GM12878 (cell line): ENCODE data around the gene POU2F1. TPM values are rescaled to one million over a fixed set of nuclear protein-coding genes. Genes with fewer than 3 reads are reported as not detected.

Experiments
- ATAC-seq: fragments of 200-7000 bp; cut with Tn5 transposase; 3 replicates; pipeline ENCODE4 v1.9.1; 2020; ENCODE audit warnings: mild to moderate bottlenecking, moderate library complexity
- BruUV-seq: library from RNA; stranded (reverse); fragments of 400-500 nt; replicated peaks from 2 replicates; lab custom pipeline; 2021; lab: Mats Ljungman, UMichigan
- CTCF ChIA-PET: fragments of 300-600 bp; sonication (Branson Sonifier 250); formaldehyde crosslinking; extraction: SDS; loops from one replicate; lab custom pipeline; 2021; ENCODE audit warnings: inconsistent platforms; lab: Yijun Ruan, JAX
- POLR2A ChIA-PET: fragments of 350-600 bp; formaldehyde crosslinking; extraction: SDS; loops from one replicate; lab custom pipeline; 2021; ENCODE audit warnings: inconsistent platforms; lab: Charles Lee
- RAD21 ChIA-PET: fragments of 300-600 bp; sonication (Branson Sonifier 250); formaldehyde crosslinking; loops from one replicate; lab custom pipeline; 2023; ENCODE audit warnings: antibody characterized with exemption; ENCODE audit not compliant: unreplicated experiment; lab: Charles Lee
- SMC1A ChIA-PET: fragments of 300-600 bp; sonication (Branson Sonifier 250); formaldehyde crosslinking; loops from one replicate; lab custom pipeline; 2023; ENCODE audit not compliant: unreplicated experiment, uncharacterized antibody; lab: Charles Lee
- DNase-seq: peaks from one replicate; pipeline ENCODE4 v3.0.0-alpha.2; 2011; ENCODE audit warnings: low read depth, low spot score
- FAIRE-seq: peaks from 3 replicates; lab custom pipeline; 2011; peaks lifted over from hg19 to GRCh38; lab: Jason Lieb, UNC
- H2AFZ ChIP-seq: 2 replicates; pipeline ENCODE4 v1.6.0; 2011; ENCODE audit warnings: low read depth, low read length, control low read depth; ENCODE audit not compliant: control insufficient read depth
- H3K27ac ChIP-seq: 2 replicates; pipeline ENCODE4 v1.5.1; 2011; ENCODE audit warnings: control low read depth; ENCODE audit not compliant: control insufficient read depth, insufficient read depth
- H3K27me3 ChIP-seq, 2 experiments: replicated peaks in 1 of 2; 2 replicates each; pipeline versions ENCODE4 v1.6.0 to v1.6.1; 2011; ENCODE audit warnings: low read length in 1 of 2; ENCODE audit not compliant: control insufficient read depth in 2 of 2, insufficient read depth in 2 of 2
- H3K36me3 ChIP-seq, 2 experiments: 2 replicates each; pipeline ENCODE4 v1.5.1; 2011; ENCODE audit warnings: low read length in 1 of 2; ENCODE audit not compliant: control insufficient read depth in 2 of 2, insufficient read depth in 2 of 2
- H3K4me1 ChIP-seq: 2 replicates; pipeline ENCODE4 v1.6.1; 2011; ENCODE audit warnings: mild to moderate bottlenecking, low read length, moderate library complexity, mixed read lengths; ENCODE audit not compliant: control insufficient read depth, insufficient read depth
- H3K4me2 ChIP-seq: 2 replicates; pipeline ENCODE4 v1.6.0; 2011; ENCODE audit warnings: control low read depth; ENCODE audit not compliant: control insufficient read depth, insufficient read depth
- H3K4me3 ChIP-seq: fragments of 200-600 bp; sonication (generic); 2 replicates; pipeline ENCODE4 v1.5.1; 2016
- H3K79me2 ChIP-seq: 2 replicates; pipeline ENCODE4 v1.6.0; 2011; ENCODE audit warnings: low read length; ENCODE audit not compliant: control insufficient read depth, insufficient read depth
- H3K9ac ChIP-seq: 2 replicates; pipeline ENCODE4 v1.8.0; 2011; ENCODE audit warnings: low read length, control low read depth, mixed read lengths; ENCODE audit not compliant: control insufficient read depth, insufficient read depth
- H3K9me3 ChIP-seq: replicated peaks from 3 replicates; pipeline ENCODE4 v1.5.1; 2011; ENCODE audit warnings: mild to moderate bottlenecking, low read length; ENCODE audit not compliant: control insufficient read depth, insufficient read depth
- H4K20me1 ChIP-seq: 2 replicates; pipeline ENCODE4 v1.6.0; 2011; ENCODE audit not compliant: control insufficient read depth, insufficient read depth
- CBX5 ChIP-seq: sonication (generic); IDR thresholded peaks from 2 replicates; pipeline ENCODE4 v1.6.1; 2016; ENCODE audit warnings: low read depth, moderate library complexity, mild to moderate bottlenecking, inconsistent platforms
- EP300 ChIP-seq, 2 experiments: fragments of 150-350 bp in 1 of 2; IDR thresholded peaks; 2 replicates each; pipeline ENCODE4 v1.6.1; 2011 to 2012; ENCODE audit warnings: low read depth in 2 of 2, low read length in 2 of 2, borderline replicate concordance in 1 of 2, improper control_type of control experiment in 1 of 2, inconsistent platforms in 1 of 2; ENCODE audit not compliant: control insufficient read depth in 1 of 2
- MYC ChIP-seq: IDR thresholded peaks from 2 replicates; pipeline ENCODE4 v1.6.1; 2011; ENCODE audit warnings: mild to moderate bottlenecking, low read length, moderate library complexity, inconsistent platforms; ENCODE audit not compliant: insufficient read depth, insufficient replicate concordance, insufficient read length, severe bottlenecking
- PAX8 ChIP-seq: fragments of 450-650 bp; IDR thresholded peaks from 2 replicates; pipeline ENCODE4 v1.6.1; 2017; ENCODE audit warnings: mild to moderate bottlenecking, moderate library complexity
- SPI1 ChIP-seq: IDR thresholded peaks from 2 replicates; pipeline ENCODE4 v1.6.1; 2011; ENCODE audit warnings: low read depth, mild to moderate bottlenecking, low read length, moderate library complexity, borderline replicate concordance; ENCODE audit not compliant: insufficient read depth
- YY1 ChIP-seq: IDR thresholded peaks from 2 replicates; pipeline ENCODE4 v1.6.1; 2011; ENCODE audit warnings: low read depth, mild to moderate bottlenecking, low read length
- WGBS: methylation state at CpG from one replicate; pipeline ENCODE4 v1.1.6; 2016; ENCODE audit warnings: low lambda C conversion rate; ENCODE audit not compliant: insufficient replicate concordance, insufficient coverage; ENCODE audit errors: missing lambda C conversion rate; 5-methylcytosine and 5-hydroxymethylcytosine counted together
- in situ Hi-C: fragments of 300-500 bp; cut with MboI; formaldehyde crosslinking; loops from 9 replicates; pipeline ENCODE4 v1.14.3; 2018; ENCODE audit warnings: mixed read lengths
- intact Hi-C: fragments of 100-400 bp; cut with micrococcal nuclease; formaldehyde crosslinking; loops from one replicate; pipeline ENCODE4 v1.14.2; 2022; ENCODE audit not compliant: unreplicated experiment
- polyA plus RNA-seq, 11 experiments: library from polyadenylated mRNA; depleted of rRNA in 4 of 11; unstranded in 6 of 11; stranded (reverse) in 5 of 11; fragments of >200 nt; fragmentation: Nextera tagmentation in 4 of 11; fragmentation: Illumina TruSeq in 1 of 11; extraction: Ambion mirVana in 4 of 11; extraction: Trizol in 1 of 11; gene quantifications; 1 replicate in 1 of 11; 2 replicates in 10 of 11; pipeline versions ENCODE4 v1.2.1 to v1.2.3, GENCODE V29; 2011 to 2016; ENCODE audit warnings: inconsistent platforms in 2 of 11, missing spikeins in 2 of 11, low read depth in 1 of 11
- total RNA-seq, 4 experiments: library from RNA; depleted of rRNA in 3 of 4; stranded (reverse); fragments of >200 nt in 3 of 4; fragmentation: Illumina TruSeq in 1 of 4; extraction: Trizol in 1 of 4; gene quantifications; 2 replicates each; pipeline versions ENCODE4 v1.2.1 to v1.2.3, GENCODE V29; 2013 to 2021
- TF ChIP-seq, protein P1 (sequence below): IDR thresholded peaks from 2 replicates; pipeline ENCODE4 v1.6.1; 2012; ENCODE audit warnings: mild to moderate bottlenecking, low read depth, low read length
- TF ChIP-seq, protein P2 (sequence below): fragments of 450-650 bp; IDR thresholded peaks from 2 replicates; pipeline ENCODE4 v1.6.1; 2014; ENCODE audit warnings: mild to moderate bottlenecking
- TF ChIP-seq, protein P3 (sequence below): IDR thresholded peaks from 2 replicates; pipeline ENCODE4 v1.6.1; 2011; ENCODE audit warnings: borderline replicate concordance, low read depth, mild to moderate bottlenecking, moderate library complexity, mixed read lengths, low read length; ENCODE audit not compliant: insufficient read depth; ENCODE audit errors: extremely low read length

The POU2F1 gene
- total and polyA plus RNA-seq, 10 of the 15 experiments (the other 5 are each of a cell fraction or from before 2014, with no cell fraction given) = 2.5 to 21.7 (median 12.5) TPM

DNA sequence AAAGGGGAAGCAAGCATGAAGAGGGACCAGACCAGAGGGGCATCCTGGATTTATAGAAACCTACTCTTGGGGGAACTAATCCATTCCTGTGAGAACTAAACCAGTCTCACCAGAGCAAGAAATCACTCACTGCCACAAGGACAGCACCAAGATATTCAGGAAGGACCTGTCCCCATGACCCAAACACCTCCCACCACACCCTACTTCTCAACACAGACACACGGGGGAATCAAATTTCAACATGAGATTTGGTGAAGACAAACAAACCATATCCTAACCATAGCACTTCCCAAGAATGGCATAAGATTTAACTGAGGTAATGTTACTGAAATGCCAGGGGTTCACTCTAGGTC lies 12.1 kb upstream of the POU2F1 start (continued):
- TF ChIP-seq, protein P1, sequence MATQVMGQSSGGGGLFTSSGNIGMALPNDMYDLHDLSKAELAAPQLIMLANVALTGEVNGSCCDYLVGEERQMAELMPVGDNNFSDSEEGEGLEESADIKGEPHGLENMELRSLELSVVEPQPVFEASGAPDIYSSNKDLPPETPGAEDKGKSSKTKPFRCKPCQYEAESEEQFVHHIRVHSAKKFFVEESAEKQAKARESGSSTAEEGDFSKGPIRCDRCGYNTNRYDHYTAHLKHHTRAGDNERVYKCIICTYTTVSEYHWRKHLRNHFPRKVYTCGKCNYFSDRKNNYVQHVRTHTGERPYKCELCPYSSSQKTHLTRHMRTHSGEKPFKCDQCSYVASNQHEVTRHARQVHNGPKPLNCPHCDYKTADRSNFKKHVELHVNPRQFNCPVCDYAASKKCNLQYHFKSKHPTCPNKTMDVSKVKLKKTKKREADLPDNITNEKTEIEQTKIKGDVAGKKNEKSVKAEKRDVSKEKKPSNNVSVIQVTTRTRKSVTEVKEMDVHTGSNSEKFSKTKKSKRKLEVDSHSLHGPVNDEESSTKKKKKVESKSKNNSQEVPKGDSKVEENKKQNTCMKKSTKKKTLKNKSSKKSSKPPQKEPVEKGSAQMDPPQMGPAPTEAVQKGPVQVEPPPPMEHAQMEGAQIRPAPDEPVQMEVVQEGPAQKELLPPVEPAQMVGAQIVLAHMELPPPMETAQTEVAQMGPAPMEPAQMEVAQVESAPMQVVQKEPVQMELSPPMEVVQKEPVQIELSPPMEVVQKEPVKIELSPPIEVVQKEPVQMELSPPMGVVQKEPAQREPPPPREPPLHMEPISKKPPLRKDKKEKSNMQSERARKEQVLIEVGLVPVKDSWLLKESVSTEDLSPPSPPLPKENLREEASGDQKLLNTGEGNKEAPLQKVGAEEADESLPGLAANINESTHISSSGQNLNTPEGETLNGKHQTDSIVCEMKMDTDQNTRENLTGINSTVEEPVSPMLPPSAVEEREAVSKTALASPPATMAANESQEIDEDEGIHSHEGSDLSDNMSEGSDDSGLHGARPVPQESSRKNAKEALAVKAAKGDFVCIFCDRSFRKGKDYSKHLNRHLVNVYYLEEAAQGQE = no peak
- TF ChIP-seq, all 136 proteins: peak for 0

DNA sequence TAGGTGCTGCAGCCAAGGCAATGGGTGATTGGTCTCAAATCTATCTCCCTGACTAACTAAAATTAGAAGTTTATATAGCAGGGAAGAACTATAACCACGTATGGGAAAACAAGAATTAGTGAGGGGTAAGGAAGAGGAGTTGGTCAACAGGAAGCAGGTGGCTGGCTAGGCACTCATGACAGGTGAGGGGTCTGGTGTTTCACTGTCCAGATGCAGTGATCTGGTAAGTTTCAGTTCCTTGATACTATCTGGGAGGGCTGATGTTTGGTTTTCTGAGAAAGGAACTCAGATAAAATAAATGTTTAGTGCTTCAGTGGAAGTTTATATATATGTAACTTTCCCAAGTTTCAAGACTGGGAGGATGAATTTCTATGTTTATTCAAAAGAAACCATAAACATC lies 11.6 kb upstream of the POU2F1 start:
- no TSS peak for BruUV-seq
- no peak overlapping the region for H2AFZ ChIP-seq
- RAD21 ChIA-PET = no interaction called here
- DNase-seq (no peak), ATAC-seq (peak; percentile 52), FAIRE-seq (peak; percentile 44)
- H4K20me1 ChIP-seq = no peaks in the 10 kb centered on the region
- H3K4me2 ChIP-seq = no peak overlapping the region
- H3K27me3 ChIP-seq = no peaks in the 10 kb centered on the region
- no peak overlapping the region for H3K9ac ChIP-seq
- no peaks in the 10 kb centered on the region for H3K36me3 ChIP-seq
- intact Hi-C loops (no loop called here), in situ Hi-C loops (no loop called here)
- SMC1A ChIA-PET = interaction anchor here (0.6 kb wide), 1 partner anchor 52 kb away, joined by 3 read pairs; no protein-coding TSS in a partner anchor
- H3K9me3 ChIP-seq = peaks cover 14% of the 10 kb centered on the region
- no peak overlapping the region for H3K4me3 ChIP-seq
- H3K79me2 ChIP-seq = no peaks in the 10 kb centered on the region
- no peaks in the 10 kb centered on the region for H3K4me1 ChIP-seq
- 4% methylated on average over 1 of the region's 1 CpG for WGBS
- CTCF ChIA-PET = no interaction called here
- TF ChIP-seq, protein P2, sequence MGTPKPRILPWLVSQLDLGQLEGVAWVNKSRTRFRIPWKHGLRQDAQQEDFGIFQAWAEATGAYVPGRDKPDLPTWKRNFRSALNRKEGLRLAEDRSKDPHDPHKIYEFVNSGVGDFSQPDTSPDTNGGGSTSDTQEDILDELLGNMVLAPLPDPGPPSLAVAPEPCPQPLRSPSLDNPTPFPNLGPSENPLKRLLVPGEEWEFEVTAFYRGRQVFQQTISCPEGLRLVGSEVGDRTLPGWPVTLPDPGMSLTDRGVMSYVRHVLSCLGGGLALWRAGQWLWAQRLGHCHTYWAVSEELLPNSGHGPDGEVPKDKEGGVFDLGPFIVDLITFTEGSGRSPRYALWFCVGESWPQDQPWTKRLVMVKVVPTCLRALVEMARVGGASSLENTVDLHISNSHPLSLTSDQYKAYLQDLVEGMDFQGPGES = no peak
- TF ChIP-seq PAX8 (no peak), SPI1 (peak; percentile 13; the same call in 1 of the 2 replicates), EP300 (IDR thresholded peaks at IDR 0.05; ENCODE audit: borderline replicate concordance in 1 of 2, control insufficient read depth in 1 of 2, low read depth in 2 of 2, low read length in 2 of 2) (no peak), CBX5 (0 out of 2 replicates have a peak, but pooled peaks have one; percentile 23), YY1 (no peak), MYC (no peak)
- TF ChIP-seq, protein P3, sequence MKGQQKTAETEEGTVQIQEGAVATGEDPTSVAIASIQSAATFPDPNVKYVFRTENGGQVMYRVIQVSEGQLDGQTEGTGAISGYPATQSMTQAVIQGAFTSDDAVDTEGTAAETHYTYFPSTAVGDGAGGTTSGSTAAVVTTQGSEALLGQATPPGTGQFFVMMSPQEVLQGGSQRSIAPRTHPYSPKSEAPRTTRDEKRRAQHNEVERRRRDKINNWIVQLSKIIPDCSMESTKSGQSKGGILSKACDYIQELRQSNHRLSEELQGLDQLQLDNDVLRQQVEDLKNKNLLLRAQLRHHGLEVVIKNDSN = no peak
- TF ChIP-seq, protein P1 = no peak
- POLR2A ChIA-PET = no interaction called here
- H3K27ac ChIP-seq = no peak overlapping the region
